Globus pallidus (tissue), 1 donor: ENCODE measurements around the gene NDUFAF2.
A peak's percentile ranks its signal among the peaks of the same experiment; 100 is the strongest.

Source experiments
- DNase-seq: peaks from one replicate; pipeline ENCODE4 v3.0.0-alpha.2; 2015; ENCODE audit warnings: low spot score

NDUFAF2 gene

DNA sequence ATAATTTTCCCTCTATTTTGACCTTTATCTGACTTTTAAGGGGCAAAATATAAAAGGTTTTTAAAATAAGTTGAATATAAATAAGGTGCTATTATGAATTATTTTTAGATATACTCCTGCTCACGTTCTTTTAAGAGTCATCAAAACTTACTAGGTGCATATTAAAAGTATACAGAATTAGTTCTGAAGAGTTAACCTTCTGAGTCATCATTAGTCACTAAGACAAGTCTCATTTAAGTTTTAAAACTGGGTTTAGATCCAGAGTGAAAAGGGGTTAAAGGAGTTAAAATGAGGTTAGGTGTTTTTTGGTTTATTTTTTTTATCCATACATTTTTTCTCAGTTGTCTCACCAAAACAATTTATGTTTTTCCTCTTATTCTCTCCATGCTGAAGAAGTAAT is 175.5 kb downstream of the NDUFAF2 start:
- no peak for DNase-seq

DNA sequence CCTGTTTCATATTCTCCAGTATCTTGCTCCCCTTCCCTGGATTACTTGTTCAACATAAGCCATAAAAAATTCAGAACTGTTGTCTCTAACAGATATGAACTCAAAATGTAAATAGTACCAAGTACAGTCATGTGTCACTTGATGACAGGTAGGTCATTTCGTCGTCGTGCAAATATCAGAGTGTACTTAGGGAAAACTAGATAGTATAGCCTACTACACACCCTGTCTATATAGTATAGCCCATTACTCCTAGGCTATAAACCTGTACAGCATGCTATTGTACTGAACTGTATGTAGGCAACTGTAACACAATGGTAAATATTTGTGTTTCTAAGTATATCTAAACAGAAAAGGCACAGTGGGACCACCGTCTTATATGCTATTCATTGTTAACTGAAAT is 178.1 kb downstream of the NDUFAF2 start:
- DNase-seq, result no peak

DNA sequence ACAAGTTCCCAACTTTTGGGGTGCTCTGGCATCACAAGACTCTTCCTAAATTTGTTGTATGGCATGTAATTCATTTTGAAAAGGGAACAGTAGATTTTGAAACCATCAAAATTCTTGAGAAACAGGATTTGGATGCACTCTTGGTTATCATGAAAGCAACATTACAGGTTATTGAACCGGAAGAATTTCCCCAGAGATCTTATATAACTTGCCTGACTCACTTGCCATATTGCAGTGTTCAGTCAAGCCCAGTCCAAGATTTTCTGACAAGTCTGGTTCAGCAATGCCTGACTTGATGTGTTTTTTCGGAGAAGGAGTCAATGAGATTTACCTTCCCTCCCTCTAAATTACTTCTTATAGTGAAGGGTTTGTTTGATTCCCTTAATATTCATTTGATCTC is 185.3 kb downstream of the NDUFAF2 start:
- DNase-seq, result no peak

DNA sequence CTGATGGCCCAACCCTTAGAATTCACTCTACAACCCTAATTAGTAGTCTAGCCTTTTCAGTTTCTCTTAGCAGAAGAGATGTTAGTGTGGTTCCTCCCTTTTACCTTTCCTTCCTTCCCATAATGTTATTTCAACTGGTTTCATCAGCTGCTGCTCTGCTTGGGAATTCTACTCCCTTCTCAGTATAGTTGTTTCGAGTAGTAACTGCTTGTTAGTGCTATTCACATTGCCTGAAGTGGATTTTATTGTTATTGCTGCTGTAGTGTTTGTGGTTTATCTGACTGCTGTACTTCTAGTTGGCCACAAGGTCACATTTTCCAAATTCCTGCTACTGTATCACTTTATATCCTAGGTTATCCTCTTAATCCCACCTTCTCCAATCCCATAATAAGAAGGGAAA is 187.6 kb downstream of the NDUFAF2 start:
- DNase-seq, result no peak

DNA sequence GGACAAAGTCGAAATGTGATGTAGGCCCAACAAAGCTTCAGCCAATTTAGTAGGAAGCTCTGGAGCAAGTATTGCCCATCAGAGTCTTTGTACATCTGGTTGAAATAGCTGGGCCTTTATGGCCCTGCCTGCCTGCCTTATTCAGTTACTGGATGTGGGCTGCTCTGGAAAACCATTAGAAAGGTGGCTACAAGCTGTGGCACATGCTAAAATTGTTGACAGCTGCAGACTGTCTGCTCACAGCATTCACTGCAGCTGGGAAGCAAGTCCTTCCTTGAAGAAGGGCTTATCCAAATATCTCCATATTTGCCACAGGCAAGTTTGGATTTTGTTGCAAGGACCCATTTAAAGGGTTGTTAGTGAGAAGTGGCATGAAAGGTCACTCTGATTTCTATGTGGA is 192.8 kb downstream of the NDUFAF2 start:
- DNase-seq, result no peak

DNA sequence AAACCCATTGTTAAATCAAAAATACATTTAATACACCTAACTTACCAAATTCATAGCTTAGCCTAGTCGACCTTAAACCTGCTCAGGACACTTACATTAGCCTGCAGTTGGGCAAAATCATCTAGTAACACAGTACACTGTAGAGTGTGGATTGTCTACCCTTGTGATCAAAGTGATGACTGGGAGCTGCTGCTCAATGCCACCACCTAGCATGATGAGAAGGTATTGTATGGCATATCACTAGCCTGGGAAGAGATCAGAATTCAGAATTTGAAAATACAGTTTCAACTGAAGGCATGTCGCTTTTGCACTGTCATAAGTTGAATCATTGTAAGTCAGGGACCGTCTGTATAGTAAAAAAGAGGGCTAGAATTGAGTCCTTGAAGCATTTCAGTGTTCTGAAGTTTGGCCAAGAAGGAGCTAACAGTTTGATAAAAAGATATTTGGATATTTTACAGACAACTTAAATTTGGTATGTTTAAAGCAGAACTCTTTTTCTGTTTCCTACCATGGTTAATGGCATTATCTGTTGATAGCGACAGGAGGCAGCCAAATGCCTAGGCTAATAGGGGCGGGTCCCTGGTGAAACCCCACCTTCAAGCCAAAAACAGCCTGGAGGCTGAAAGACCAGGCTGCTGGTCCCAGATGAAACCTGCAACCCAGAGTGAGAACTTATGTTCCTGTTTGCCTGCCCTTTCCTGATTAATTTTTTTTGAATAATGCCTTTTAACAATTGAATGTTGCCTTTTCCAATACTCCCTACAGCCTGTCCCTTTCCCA is 194.3 kb downstream of the NDUFAF2 start:
- no peak for DNase-seq

DNA sequence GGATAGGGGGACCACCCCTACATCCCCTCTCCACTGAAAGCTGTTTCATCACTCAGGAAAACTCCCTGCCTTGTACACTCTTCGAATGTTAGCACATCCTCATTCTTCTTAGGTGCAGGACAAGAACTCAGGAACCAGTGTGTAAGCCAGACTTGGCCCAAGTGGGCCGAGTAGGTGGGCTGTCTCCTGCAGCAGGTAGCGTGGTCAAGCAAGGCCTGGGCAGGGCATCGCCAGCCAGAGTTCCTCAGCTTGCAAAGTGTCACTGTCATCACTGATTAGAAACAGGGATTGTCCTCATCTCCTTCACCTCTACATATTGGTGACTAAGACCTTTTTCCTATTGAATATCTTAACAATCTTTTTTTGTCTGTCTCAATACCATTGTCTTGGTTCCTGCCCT is 194.9 kb downstream of the NDUFAF2 start:
- DNase-seq, result no peak

DNA sequence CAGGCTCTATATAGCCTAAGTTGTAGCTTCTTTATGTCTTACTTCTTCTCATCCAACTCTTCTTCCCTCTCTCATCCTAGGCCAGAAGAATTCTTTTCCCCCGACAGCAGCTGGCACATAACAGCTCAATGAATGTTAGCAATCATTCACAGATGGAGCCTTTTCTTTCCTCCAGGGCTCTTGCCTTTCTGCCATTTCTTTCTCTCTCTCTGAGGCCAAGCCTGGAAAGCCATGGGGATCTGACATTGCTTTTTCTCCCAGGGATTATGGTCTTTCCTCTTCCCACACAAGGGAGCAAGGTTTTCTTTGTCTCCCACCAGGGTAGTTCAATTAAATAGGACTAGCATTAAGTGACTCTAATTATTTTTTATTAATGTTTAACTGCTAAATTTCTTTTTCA is 196.8 kb downstream of the NDUFAF2 start:
- no peak for DNase-seq

DNA sequence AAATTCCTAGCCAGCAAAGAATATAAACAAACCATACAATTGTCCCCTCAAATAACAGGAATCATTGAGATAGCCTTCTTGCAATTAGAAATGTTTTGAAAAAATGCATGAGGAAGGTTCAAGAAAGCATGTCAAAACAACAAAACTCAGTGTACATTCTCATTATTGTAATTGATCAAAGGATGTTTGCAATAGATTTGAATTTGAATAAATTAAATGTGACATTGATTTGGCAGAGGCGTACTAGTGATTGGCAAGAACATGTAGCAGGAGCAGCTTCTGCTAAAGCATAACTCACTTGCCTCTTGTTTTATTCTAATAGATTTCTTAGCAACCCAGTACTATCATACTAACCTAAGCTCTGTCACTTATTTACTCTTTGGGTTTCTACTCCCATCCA is 197.4 kb downstream of the NDUFAF2 start:
- no peak for DNase-seq

DNA sequence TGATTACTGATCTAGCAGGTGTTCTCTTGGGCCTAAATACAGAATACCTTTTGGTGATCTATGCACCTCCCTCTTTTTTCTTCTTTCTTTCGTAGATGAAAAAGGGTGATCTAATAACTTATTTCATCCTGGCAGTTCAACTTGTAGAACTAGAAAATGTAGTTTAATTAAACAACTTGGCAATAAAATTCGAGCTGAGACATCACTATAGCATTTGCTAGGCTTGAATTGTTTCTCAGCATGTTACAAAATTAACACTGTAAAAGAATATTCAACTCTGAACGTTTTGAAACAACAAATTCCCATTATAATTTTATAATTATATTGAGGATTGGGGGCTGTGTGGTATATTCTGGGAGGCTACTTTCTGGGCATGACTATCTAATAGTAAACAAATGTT is 197.8 kb downstream of the NDUFAF2 start:
- DNase-seq, result no peak

DNA sequence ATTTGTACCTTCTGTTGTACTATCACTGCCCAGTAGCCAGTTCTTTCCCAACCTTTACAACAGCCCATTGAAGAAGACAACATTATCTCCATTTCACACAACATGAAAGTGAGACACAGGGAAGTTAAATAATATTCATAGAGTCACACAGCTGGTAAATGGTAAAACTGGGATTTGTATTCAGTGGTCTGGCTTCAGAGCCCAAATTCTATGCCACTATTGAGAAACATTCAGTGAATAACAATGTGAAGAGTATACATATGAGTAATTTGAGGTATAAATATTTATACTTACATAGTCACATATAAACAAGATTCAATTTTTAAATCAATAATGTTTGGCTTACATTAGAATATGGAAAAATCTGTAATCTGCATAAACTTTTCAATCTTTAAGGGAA is 203.5 kb downstream of the NDUFAF2 start:
- DNase-seq, result no peak

DNA sequence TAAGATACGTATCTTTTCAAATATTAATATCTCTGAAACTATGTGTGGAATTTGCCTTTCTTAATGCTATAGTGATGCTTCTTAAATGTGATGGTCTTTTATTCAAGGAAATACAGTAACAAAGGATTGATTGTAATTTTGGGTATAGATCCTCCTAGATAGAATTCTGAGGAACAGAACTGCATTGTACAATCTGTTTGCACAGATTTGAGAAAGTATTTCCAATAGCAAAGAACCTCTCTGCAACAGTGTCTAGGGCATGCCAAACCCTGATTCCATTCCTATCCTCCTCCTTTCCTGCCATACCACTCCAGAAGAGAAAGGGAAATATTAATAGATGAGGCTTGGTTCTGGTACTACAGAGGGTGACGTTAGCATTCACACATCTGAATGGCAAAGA is 206.9 kb downstream of the NDUFAF2 start:
- no peak for DNase-seq

DNA sequence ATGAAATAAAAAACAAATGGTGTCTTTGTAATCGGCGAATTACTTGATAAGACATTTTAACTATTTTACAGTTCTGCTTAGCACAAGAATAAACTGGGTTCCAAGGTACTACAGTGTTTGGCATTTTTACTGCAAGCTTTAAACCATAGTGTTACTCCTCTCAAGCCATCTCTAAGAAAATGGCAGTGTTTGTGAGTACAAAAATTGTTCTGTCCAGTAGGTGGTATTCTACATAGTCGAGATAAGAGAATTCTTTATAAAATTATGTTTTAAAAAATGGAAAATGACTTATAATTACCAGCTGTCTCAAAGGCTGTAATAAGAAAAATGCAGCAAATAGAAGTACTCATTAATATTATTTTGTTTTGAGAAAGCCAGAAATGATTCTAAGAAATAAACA is 214.1 kb downstream of the NDUFAF2 start:
- DNase-seq, result no peak

DNA sequence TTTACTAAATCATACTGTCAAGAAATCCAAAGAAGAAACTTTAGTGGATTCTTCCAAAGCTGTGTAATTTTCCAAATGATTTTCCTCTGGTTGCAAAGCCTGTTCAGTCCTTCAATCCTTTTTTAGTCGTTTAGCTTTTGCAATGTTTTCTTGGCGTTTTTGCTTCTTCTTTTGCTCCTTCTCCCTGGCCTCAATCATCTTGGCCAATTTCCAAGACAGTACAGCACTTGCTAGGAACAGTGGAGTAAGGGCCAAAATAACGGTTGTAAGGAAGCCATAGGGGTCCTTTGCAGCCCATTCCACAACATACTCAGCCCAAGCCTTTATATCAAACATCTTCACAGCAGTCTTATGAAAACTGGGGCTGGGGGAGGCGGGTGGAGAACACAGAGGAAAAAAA is 214.8 kb downstream of the NDUFAF2 start:
- DNase-seq, result no peak

DNA sequence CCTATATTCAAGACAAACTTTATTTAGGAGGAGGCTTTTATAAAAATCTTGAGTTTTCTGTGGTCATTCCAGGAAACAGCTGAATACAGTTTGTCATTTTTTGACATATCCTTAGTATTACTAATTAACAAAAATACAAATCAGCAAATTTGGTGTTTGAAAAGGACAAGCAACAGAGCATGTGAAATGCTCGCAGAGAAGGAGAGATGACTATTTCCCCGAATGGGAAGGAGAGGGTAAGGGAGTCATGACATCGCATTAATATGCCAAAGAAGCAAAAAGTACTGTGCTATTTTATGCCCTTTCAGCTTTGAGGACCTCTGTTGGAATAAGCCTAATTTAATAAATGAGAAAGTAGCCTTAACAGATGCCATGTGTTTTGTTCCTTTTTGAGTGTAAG is 215.5 kb downstream of the NDUFAF2 start:
- no peak for DNase-seq

DNA sequence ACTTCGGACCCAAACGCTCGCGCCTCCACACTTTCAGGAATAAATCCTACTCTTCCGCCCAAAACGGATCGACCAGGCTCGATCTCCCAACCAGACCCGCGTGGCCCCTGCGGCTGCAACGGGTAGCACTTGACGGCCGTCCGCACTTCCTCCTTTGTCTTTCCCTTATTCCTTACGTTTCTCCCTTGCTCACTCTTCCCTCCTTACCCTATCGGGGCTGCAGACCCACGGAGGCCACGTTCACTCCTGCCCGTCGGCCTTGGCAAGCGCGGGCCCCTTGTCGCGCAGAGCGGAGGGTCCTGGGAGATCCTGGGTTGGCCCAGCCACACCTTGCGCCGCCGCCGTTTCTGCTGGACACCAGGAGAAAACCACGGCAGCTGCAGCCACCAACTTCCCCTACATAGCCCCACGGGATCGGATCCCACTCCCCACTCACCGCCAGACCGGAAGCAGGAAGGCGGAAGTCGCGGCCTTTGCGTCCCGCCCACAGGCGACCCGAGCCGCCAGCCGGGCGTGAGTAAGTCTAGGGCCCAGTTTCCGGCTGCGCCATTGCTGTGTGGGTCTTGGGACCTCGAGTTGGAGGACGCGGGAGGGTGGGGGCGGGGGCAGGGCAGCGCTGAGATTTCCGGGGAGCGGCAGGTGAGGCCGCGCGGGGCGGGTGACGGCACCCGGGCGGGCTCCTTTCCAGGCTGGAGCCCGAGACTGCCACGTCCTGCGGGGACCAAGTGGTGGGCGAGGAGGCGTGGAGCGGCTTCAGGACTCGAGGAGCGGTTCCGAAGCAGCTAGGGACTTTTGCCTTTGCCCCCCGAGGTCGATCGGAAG is 217.2 kb downstream of the NDUFAF2 start, which contains the start of gene SMIM15:
Gene SMIM15, minus strand, starts transcription at position 459 of the 822 bp plus-strand sequence. CDS start 2,297 bp downstream, outside the sequence.
- peak; percentile 81 for DNase-seq

DNA sequence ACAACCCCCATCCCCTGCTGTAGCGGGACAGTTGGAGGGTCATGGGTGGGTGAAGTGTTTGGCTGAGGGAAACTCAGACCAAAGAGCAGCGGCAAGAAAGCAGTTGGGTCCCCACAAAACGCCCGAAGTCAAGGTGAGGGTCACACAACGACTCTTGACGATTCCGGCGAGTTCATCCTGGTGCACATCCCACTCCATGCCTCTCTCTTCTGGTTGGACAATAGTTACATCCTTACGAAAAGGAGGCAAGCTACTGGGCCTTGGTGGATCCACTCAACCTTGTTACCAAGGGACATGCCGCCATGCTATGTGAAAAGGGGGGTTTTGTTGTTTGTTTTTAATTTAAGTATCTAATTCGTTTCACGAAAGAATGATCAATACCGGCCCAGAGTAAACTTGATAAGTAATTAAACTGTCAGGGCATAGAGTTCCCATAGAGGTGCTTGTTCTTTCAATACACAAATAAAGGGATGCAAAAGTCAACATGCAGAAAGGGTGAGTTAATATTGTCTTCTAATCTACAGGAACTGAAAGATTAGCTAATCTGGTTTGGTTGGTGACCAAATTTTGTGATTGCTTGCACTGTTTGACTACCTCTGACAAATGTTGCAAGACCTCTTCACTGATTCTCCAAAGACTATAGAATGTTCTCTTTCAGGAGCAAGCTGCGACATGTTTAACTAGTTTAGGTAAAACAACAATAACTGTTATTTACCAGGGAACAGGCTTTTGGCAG is 218.0 kb downstream of the NDUFAF2 start:
- no peak for DNase-seq

DNA sequence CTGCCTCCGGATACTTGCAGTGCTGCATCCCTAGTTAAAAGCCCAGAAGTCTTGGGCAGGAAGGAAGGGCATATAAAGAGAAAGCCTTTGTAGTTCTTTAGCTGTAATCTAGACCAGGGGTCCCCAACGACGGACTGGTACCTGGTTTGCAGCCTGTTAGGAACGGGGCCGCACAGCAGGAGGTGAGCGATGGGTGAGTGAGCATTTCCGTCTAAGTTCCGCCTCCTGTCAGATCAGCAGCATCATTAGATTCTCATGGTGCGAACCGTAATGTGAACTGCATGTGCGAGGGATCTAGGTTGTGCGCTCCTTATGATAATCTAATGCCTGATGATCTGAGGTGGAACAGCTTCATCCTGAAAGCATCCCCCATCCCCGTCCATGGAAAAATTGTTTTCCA is 218.9 kb downstream of the NDUFAF2 start:
- DNase-seq, result no peak

DNA sequence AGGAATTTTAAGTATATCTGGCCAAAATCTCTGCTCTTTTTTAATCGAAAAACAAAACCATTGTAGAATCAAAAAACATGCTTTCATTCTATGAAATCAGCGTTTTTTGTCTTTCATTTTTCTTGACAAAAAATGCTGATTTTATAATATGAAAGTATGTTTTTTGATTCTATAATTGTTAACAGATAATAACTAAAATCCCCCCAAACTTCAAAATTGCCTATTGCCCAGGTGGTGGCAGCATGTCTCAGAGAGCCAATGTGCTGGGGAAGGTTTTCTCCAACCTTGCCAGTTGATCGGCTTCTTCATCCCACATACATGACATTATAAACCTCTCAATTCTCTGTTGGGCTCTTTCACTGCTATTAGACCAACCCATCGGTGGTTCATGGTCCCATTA is 222.4 kb downstream of the NDUFAF2 start:
- peak; percentile 45 for DNase-seq

DNA sequence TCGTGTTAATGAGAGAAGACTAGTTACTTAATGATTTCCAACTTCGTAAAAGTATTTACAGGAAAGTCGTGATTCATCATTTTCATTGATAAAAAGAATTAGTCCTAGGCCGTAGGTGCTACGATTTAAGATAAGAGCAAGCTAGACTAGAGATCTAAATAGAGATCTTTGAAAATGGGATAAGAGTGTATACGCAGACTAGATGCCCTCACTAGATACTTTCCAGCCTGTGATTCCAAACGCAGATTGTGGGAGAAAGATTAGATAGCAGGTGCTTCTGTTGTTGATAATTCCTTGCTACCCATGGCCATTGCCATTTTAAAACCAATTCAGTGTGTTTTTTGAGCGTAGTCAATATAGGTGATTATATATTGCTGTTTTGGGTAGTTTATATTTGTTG is 223.9 kb downstream of the NDUFAF2 start:
- no peak for DNase-seq

DNA sequence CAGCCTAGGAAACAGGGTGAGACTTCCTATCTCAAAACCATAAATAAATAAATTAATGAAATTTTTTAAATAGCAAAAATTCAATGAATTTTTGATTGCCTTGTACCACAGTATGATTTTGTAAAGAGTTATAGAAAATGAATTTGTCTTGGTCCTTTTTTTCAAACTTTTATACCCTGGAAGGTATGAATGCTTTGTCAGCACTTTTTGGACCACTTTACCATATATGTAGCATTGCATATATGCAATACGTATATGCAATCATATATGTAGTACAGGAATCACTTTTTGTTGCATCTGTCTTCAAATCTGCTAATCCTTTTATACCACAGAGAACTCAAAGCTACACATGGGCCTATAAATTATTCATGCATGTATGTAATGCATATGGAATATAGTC is 226.5 kb downstream of the NDUFAF2 start:
- no peak for DNase-seq

DNA sequence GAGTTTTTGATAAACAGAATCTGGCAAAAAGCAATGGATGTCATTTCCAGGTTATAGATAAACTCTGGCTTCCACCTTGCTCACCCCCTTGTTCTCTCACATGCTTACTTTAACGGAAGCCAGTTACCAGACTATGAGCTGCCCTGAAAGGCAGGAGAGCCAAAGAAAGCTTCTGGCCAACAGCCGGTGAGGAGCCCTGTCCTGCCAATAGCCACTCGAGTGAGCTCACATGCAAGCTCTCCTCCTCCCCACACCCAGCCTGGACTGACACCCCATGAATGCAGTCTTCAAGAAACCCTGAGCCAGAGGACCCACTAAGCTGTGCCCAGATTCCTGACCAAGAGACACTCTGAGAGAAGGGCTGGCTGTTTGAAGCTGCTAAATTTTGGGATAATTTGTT is 231.6 kb downstream of the NDUFAF2 start:
- no peak for DNase-seq

DNA sequence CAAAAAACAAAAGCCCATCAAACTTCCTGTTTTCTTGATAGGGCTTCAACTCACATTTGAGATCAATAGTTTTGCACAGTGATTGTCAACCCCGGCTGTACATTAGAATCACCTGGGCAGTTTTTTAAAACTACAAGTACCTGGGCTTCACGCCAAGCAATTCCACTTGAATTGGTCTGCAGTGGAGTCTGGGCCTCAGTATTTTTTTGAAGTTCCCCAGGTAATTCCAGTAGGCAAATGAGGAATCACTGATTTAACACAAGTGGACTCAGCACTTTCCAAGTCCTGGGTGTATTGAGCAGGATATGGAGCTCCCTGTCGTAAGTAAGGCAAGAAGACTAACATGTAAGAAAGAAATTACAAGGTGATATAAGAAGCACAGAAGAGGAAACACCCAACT is 232.1 kb downstream of the NDUFAF2 start:
- DNase-seq, result no peak
